Activated naive CD8-positive, alpha-beta T cell treated with anti-CD3 and anti-CD28 coated beads, Interleukin-2, amount 10 ng/mL, durations not matched to agents 7 days and 5 days (primary cell): ENCODE data around the gene LRRC56. TPM values are rescaled to one million over a fixed set of nuclear protein-coding genes. Genes with fewer than 3 reads are reported as not detected.

Source experiments
- ATAC-seq: fragments of 150-1000 bp; cut with Tn5 transposase; one replicate; pipeline ENCODE4 v1.10.0; 2021; ENCODE audit warnings: low read depth, moderate library complexity
- POLR2A ChIA-PET: fragments of 350-600 bp; sonication (Branson Sonifier 250); formaldehyde crosslinking; loops from one replicate; lab custom pipeline; 2021; ENCODE audit warnings: antibody characterized with exemption; lab: Charles Lee
- DNase-seq: peaks from one replicate; pipeline ENCODE4 v3.0.0; 2021
- H3K27ac Mint-ChIP-seq: one replicate; pipeline ENCODE4 v1.8.0; 2022; ENCODE audit warnings: mild to moderate bottlenecking, mixed read lengths
- H3K27me3 Mint-ChIP-seq: one replicate; pipeline ENCODE4 v1.8.0; 2022; ENCODE audit warnings: mild to moderate bottlenecking, moderate library complexity, mixed read lengths
- H3K36me3 Mint-ChIP-seq: one replicate; pipeline ENCODE4 v1.8.0; 2021; ENCODE audit warnings: mild to moderate bottlenecking, mixed read lengths
- H3K4me1 Mint-ChIP-seq: one replicate; pipeline ENCODE4 v1.8.0; 2021; ENCODE audit warnings: mixed read lengths
- H3K4me3 Mint-ChIP-seq: one replicate; pipeline ENCODE4 v1.8.0; 2022; ENCODE audit warnings: mild to moderate bottlenecking, moderate library complexity, mixed read lengths
- H3K9me3 Mint-ChIP-seq: one replicate; pipeline ENCODE4 v1.8.0; 2021; ENCODE audit warnings: mixed read lengths
- total RNA-seq, 2 experiments: library from RNA; stranded (reverse); gene quantifications; one replicate each; pipeline ENCODE4 v1.2.3, GENCODE V29; 2021

The LRRC56 gene
- total RNA-seq, 2 experiments from 2014 or later = 4.3 to 4.7 TPM

GRCh38 chr11:576811-577610 lies 39.7 kb downstream of the LRRC56 start:
- no peak for DNase-seq
- Mint-ChIP-seq H3K4me1 (peaks cover 39% of the 10 kb centered on the region), H3K36me3 (peaks cover 7% of the 10 kb centered on the region), H3K27ac (peak overlapping the region; percentile 87), H3K4me3 (peak overlapping the region; percentile 92), H3K9me3 (no peaks in the 10 kb centered on the region), H3K27me3 (peaks cover 16% of the 10 kb centered on the region)
- ATAC-seq = no peak
- POLR2A ChIA-PET = interaction anchor here (1.1 to 2.2 kb wide), 5 partner anchors 9 to 149 kb away, joined by 3 to 18 read pairs (median 5); no protein-coding TSS in a partner anchor

GRCh38 chr11:577611-577894 lies 40.2 kb downstream of the LRRC56 start:
- Mint-ChIP-seq H3K4me3 (peak overlapping the region; percentile 92), H3K36me3 (peaks cover 7% of the 10 kb centered on the region), H3K27me3 (peaks cover 16% of the 10 kb centered on the region), H3K27ac (peak overlapping the region; percentile 87), H3K4me1 (peaks cover 39% of the 10 kb centered on the region), H3K9me3 (no peaks in the 10 kb centered on the region)
- no peak for DNase-seq
- POLR2A ChIA-PET = interaction anchor here (1.0 to 2.2 kb wide), 5 partner anchors 10 to 38 kb away, joined by 3 to 18 read pairs (median 4); partner anchors contain the start of gene IRF7
- no peak for ATAC-seq

- Mint-ChIP-seq H3K4me3 (peak overlapping the region; percentile 92), H3K4me1 (peaks cover 39% of the 10 kb centered on the region), H3K27ac (peak overlapping the region; percentile 65), H3K9me3 (no peaks in the 10 kb centered on the region), H3K27me3 (peaks cover 12% of the 10 kb centered on the region), H3K36me3 (peaks cover 7% of the 10 kb centered on the region)
- no peak for DNase-seq
- POLR2A ChIA-PET = interaction anchor here (1.0 to 2.2 kb wide), 8 partner anchors 9 to 117 kb away, joined by 3 to 18 read pairs (median 4); partner anchors contain the start of genes IRF7 and TMEM80
- no peak for ATAC-seq
Measured at GRCh38 chr11:578276-579035, 41.1 kb downstream of the LRRC56 start.

- Mint-ChIP-seq H3K4me1 (peaks cover 29% of the 10 kb centered on the region), H3K36me3 (peaks cover 12% of the 10 kb centered on the region), H3K9me3 (no peaks in the 10 kb centered on the region), H3K27me3 (peaks cover 2% of the 10 kb centered on the region), H3K4me3 (no peak overlapping the region), H3K27ac (peak overlapping the region; percentile 43)
- POLR2A ChIA-PET = interaction anchor here (1.5 kb wide), 1 partner anchor 36 kb away, joined by 3 read pairs; the partner anchor contains the start of gene IRF7
- no peak for DNase-seq
- ATAC-seq = no peak
Measured at GRCh38 chr11:579830-580601, 42.7 kb downstream of the LRRC56 start.

GRCh38 chr11:581342-581741 lies 44.0 kb downstream of the LRRC56 start:
- no peaks in the 10 kb centered on the region for H3K27me3 Mint-ChIP-seq
- peak overlapping the region; percentile 49 for H3K27ac Mint-ChIP-seq
- DNase-seq = no peak
- peaks cover 15% of the 10 kb centered on the region for H3K36me3 Mint-ChIP-seq
- no peak for ATAC-seq
- POLR2A ChIA-PET = interaction anchor here (0.7 to 1.5 kb wide), 2 partner anchors 32 to 34 kb away, joined by 3 read pairs; partner anchors contain the start of gene IRF7
- no peak overlapping the region for H3K4me3 Mint-ChIP-seq
- H3K4me1 Mint-ChIP-seq = peaks cover 32% of the 10 kb centered on the region
- no peaks in the 10 kb centered on the region for H3K9me3 Mint-ChIP-seq

GRCh38 chr11:581752-582151 lies 44.4 kb downstream of the LRRC56 start:
- Mint-ChIP-seq H3K4me3 (no peak overlapping the region), H3K27ac (no peak overlapping the region), H3K36me3 (peaks cover 18% of the 10 kb centered on the region), H3K27me3 (no peaks in the 10 kb centered on the region), H3K9me3 (no peaks in the 10 kb centered on the region), H3K4me1 (peaks cover 35% of the 10 kb centered on the region)
- POLR2A ChIA-PET = interaction anchor here (0.7 kb wide), 1 partner anchor 32 kb away, joined by 3 read pairs; no protein-coding TSS in a partner anchor
- no peak for ATAC-seq
- no peak for DNase-seq

GRCh38 chr11:584287-584686 lies 47.0 kb downstream of the LRRC56 start:
- ATAC-seq (no peak), DNase-seq (no peak)
- Mint-ChIP-seq H3K36me3 (peaks cover 24% of the 10 kb centered on the region), H3K27ac (no peak overlapping the region), H3K27me3 (no peaks in the 10 kb centered on the region), H3K4me1 (peaks cover 36% of the 10 kb centered on the region), H3K9me3 (no peaks in the 10 kb centered on the region), H3K4me3 (no peak overlapping the region)
- POLR2A ChIA-PET = interaction anchor here (1.1 kb wide), 1 partner anchor 28 kb away, joined by 4 read pairs; no protein-coding TSS in a partner anchor

- ATAC-seq (no peak), DNase-seq (no peak)
- POLR2A ChIA-PET = interaction anchor here (1.0 to 3.2 kb wide), 3 partner anchors 11 to 130 kb away, joined by 3 to 28 read pairs (median 22); partner anchors contain the start of gene PHRF1
- peak overlapping the region; percentile 100 for H3K27ac Mint-ChIP-seq
- H3K4me3 Mint-ChIP-seq = peak overlapping the region; percentile 86
- peaks cover 37% of the 10 kb centered on the region for H3K36me3 Mint-ChIP-seq
- H3K9me3 Mint-ChIP-seq = no peaks in the 10 kb centered on the region
- peaks cover 30% of the 10 kb centered on the region for H3K4me1 Mint-ChIP-seq
- no peaks in the 10 kb centered on the region for H3K27me3 Mint-ChIP-seq
Measured at GRCh38 chr11:586376-587316, 49.3 kb downstream of the LRRC56 start.

GRCh38 chr11:587546-587945 lies 50.2 kb downstream of the LRRC56 start:
- DNase-seq (no peak), ATAC-seq (peak; percentile 16)
- POLR2A ChIA-PET = interaction anchor here (1.0 to 3.2 kb wide), 8 partner anchors 10 to 131 kb away, joined by 3 to 28 read pairs (median 8); partner anchors contain the start of genes HRAS, IRF7, LMNTD2 and PHRF1
- Mint-ChIP-seq H3K9me3 (no peaks in the 10 kb centered on the region), H3K4me3 (peak overlapping the region; percentile 86), H3K4me1 (peaks cover 27% of the 10 kb centered on the region), H3K36me3 (peaks cover 40% of the 10 kb centered on the region), H3K27ac (peak overlapping the region; percentile 100), H3K27me3 (no peaks in the 10 kb centered on the region)

GRCh38 chr11:587978-588380 lies 50.7 kb downstream of the LRRC56 start:
- peaks cover 43% of the 10 kb centered on the region for H3K36me3 Mint-ChIP-seq
- DNase-seq = peak; percentile 78
- no peaks in the 10 kb centered on the region for H3K27me3 Mint-ChIP-seq
- H3K9me3 Mint-ChIP-seq = no peaks in the 10 kb centered on the region
- H3K4me3 Mint-ChIP-seq = peak overlapping the region; percentile 86
- peaks cover 27% of the 10 kb centered on the region for H3K4me1 Mint-ChIP-seq
- peak overlapping the region; percentile 100 for H3K27ac Mint-ChIP-seq
- POLR2A ChIA-PET = interaction anchor here (1.0 to 3.2 kb wide), 8 partner anchors 10 to 131 kb away, joined by 3 to 28 read pairs (median 8); partner anchors contain the start of genes HRAS, IRF7, LMNTD2 and PHRF1
- ATAC-seq = peak; percentile 95

- no peak for DNase-seq
- peaks cover 43% of the 10 kb centered on the region for H3K36me3 Mint-ChIP-seq
- no peak for ATAC-seq
Measured at GRCh38 chr11:589798-590197, 52.5 kb downstream of the LRRC56 start.

More at GRCh38 chr11:589798-590197, 52.5 kb downstream of the LRRC56 start:
- POLR2A ChIA-PET = interaction anchor here (1.6 to 3.2 kb wide), 2 partner anchors 21 to 24 kb away, joined by 6 to 22 read pairs; no protein-coding TSS in a partner anchor
- H3K4me3 Mint-ChIP-seq = no peak overlapping the region
- H3K27ac Mint-ChIP-seq = peak overlapping the region; percentile 58
- peaks cover 27% of the 10 kb centered on the region for H3K4me1 Mint-ChIP-seq
- H3K27me3 Mint-ChIP-seq = no peaks in the 10 kb centered on the region
- no peaks in the 10 kb centered on the region for H3K9me3 Mint-ChIP-seq
